Neuronal stem cell (in vitro differentiated cells): ENCODE data around the gene C16orf89.
"Not testable (repeated sequence)": the region's sequence is repeated elsewhere in the genome, so short reads cannot be mapped to it uniquely, and the experiment has no call there.

Source experiments
- DNase-seq: peaks from one replicate; pipeline ENCODE4 v3.0.0-alpha.2; 2013; ENCODE audit warnings: low spot score
- H2AFZ ChIP-seq: one replicate; pipeline ENCODE4 v1.6.1; 2013; ENCODE audit warnings: mild to moderate bottlenecking, low read length, inconsistent platforms
- H2AK5ac ChIP-seq: 2 replicates; pipeline ENCODE4 v1.6.1; 2013; ENCODE audit warnings: low read depth, mild to moderate bottlenecking, inconsistent platforms, low read length, moderate library complexity, mixed read lengths
- H2BK120ac ChIP-seq: 2 replicates; pipeline ENCODE4 v1.6.1; 2013; ENCODE audit warnings: low read depth, mild to moderate bottlenecking, inconsistent platforms, low read length, moderate library complexity, mixed read lengths
- H2BK12ac ChIP-seq: one replicate; pipeline ENCODE4 v1.6.1; 2013; ENCODE audit warnings: low read length, inconsistent platforms
- H2BK15ac ChIP-seq: 2 replicates; pipeline ENCODE4 v1.6.1; 2013; ENCODE audit warnings: mild to moderate bottlenecking, low read length, inconsistent platforms, mixed read lengths
- H2BK5ac ChIP-seq: one replicate; pipeline ENCODE4 v1.6.1; 2013; ENCODE audit warnings: inconsistent platforms, mild to moderate bottlenecking, low read length, moderate library complexity
- H3K14ac ChIP-seq: one replicate; pipeline ENCODE4 v1.6.1; 2013; ENCODE audit warnings: low read length, inconsistent platforms
- H3K18ac ChIP-seq: 2 replicates; pipeline ENCODE4 v1.6.1; 2013; ENCODE audit warnings: low read length, inconsistent platforms
- H3K23ac ChIP-seq: 2 replicates; pipeline ENCODE4 v1.6.1; 2013; ENCODE audit warnings: low read depth, mild to moderate bottlenecking, mixed read lengths, low read length, inconsistent platforms; ENCODE audit not compliant: poor library complexity
- H3K27ac ChIP-seq: replicated peaks from 3 replicates; pipeline ENCODE4 v1.5.1; 2013; ENCODE audit warnings: low read length, inconsistent platforms
- H3K27me3 ChIP-seq, 3 experiments: 2 replicates each; pipeline ENCODE4 v1.6.1; 2013; ENCODE audit warnings: low read length in 3 of 3, mild to moderate bottlenecking in 2 of 3, inconsistent platforms in 1 of 3, low read depth in 1 of 3, mixed read lengths in 1 of 3, moderate library complexity in 1 of 3; ENCODE audit not compliant: control insufficient read depth in 3 of 3, insufficient read depth in 3 of 3
- H3K36me3 ChIP-seq, 2 donors: replicated peaks in 1 of 2; 2 replicates each; pipeline ENCODE4 v1.6.1; 2013; ENCODE audit warnings: low read length in 2 of 2; ENCODE audit not compliant: control insufficient read depth in 2 of 2, insufficient read depth in 2 of 2
- H3K4ac ChIP-seq: 2 replicates; pipeline ENCODE4 v1.6.1; 2013; ENCODE audit warnings: inconsistent platforms, mild to moderate bottlenecking, low read length, moderate library complexity
- H3K4me1 ChIP-seq, 2 donors: 1 replicate in 1 of 2; 2 replicates in 1 of 2; pipeline ENCODE4 v1.6.1; 2013; ENCODE audit warnings: low read length in 2 of 2, low read depth in 1 of 2; ENCODE audit not compliant: control insufficient read depth in 2 of 2, insufficient read depth in 1 of 2
- H3K4me2 ChIP-seq: one replicate; pipeline ENCODE4 v1.6.1; 2013; ENCODE audit warnings: mild to moderate bottlenecking, low read length, inconsistent platforms; ENCODE audit not compliant: insufficient read depth, poor library complexity, severe bottlenecking
- H3K4me3 ChIP-seq, 2 donors: 2 replicates each; pipeline ENCODE4 v1.5.1; 2013; ENCODE audit warnings: low read length in 2 of 2, mild to moderate bottlenecking in 2 of 2, inconsistent platforms in 1 of 2, moderate library complexity in 1 of 2
- H3K79me1 ChIP-seq: one replicate; pipeline ENCODE4 v1.6.1; 2013; ENCODE audit warnings: low read depth, mild to moderate bottlenecking, inconsistent platforms, low read length, moderate library complexity
- H3K9ac ChIP-seq: one replicate; pipeline ENCODE4 v1.6.1; 2013; ENCODE audit warnings: mild to moderate bottlenecking, low read depth, low read length, inconsistent platforms; ENCODE audit not compliant: poor library complexity
- H3K9me3 ChIP-seq, 2 donors: replicated peaks in 1 of 2; 2 replicates each; pipeline versions ENCODE3 to v1.6.1; 2013; ENCODE audit warnings: low read length in 2 of 2, mild to moderate bottlenecking in 2 of 2, inconsistent platforms in 1 of 2, low read depth in 1 of 2, mixed read lengths in 1 of 2, moderate library complexity in 1 of 2; ENCODE audit not compliant: control insufficient read depth in 2 of 2, insufficient read depth in 1 of 2
- H4K8ac ChIP-seq: one replicate; pipeline ENCODE4 v1.6.1; 2013; ENCODE audit warnings: low read depth, mild to moderate bottlenecking, inconsistent platforms, low read length, moderate library complexity
- H4K91ac ChIP-seq: one replicate; pipeline ENCODE4 v1.6.1; 2013; ENCODE audit warnings: low read length, low read depth, mild to moderate bottlenecking, inconsistent platforms; ENCODE audit not compliant: poor library complexity
- WGBS, 2 donors: extraction: QIAGEN DNeasy Blood & Tissue Kit; methylation state at CpG; one replicate each; pipeline ENCODE4 v1.1.7; 2013; ENCODE audit warnings: missing lambda C conversion rate in 2 of 2, mixed read lengths in 1 of 2; ENCODE audit not compliant: insufficient read length in 2 of 2, insufficient replicate concordance in 1 of 2; ENCODE audit errors: extremely low coverage in 2 of 2; 5-methylcytosine and 5-hydroxymethylcytosine counted together

C16orf89 gene

DNA sequence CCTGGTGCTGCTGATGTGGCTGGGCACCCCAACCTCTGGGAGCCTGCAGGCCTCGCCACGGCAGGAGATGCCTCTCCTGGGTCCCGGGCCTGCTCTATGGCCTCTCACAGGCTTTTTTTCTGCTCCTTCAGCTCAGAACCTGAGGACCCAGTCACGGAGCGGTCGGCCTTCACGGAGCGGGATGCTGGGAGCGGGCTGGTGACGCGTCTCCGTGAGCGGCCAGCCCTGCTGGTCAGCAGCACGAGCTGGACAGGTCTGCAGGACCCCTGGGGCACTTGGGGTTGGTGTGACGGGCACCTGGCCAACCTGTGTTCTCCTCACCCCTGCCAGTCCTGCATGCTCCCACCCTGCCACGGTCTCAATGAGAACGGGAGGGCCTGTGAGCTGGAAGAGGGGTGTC is 12.9 kb upstream of the C16orf89 start:
- Histone ChIP-seq H3K4me3 (no peak overlapping the region), H3K27me3 (no peaks in the 10 kb centered on the region), H3K9ac (no peak overlapping the region), H3K79me1 (no peaks in the 10 kb centered on the region), H3K27ac (no peak overlapping the region), H3K9me3 (no peaks in the 10 kb centered on the region), H4K91ac (no peak overlapping the region), H2BK12ac (no peak overlapping the region), H3K4me1 (no peaks in the 10 kb centered on the region), H3K14ac (no peak overlapping the region), H4K8ac (no peak overlapping the region), H2BK15ac (no peak overlapping the region), H2AFZ (no peak overlapping the region), H3K23ac (no peak overlapping the region), H2BK120ac (no peak overlapping the region), H3K36me3 (peaks cover 13 to 28% of the 10 kb centered on the region in 2 donors), H3K4me2 (no peak overlapping the region), H3K18ac (no peak overlapping the region), H2AK5ac (no peak overlapping the region), H2BK5ac (no peak overlapping the region), H3K4ac (no peak overlapping the region)
- no CpG with 5 or more reads among the region's 17 CpGs for WGBS, 2 donors
- DNase-seq = no peak

GRCh38 chr16:5077304-5077703 is 11.5 kb upstream of the C16orf89 start:
- no CpG with 5 or more reads among the region's 13 CpGs for WGBS, 2 donors
- no peak overlapping the region for H2BK120ac ChIP-seq
- H2AK5ac ChIP-seq = no peak overlapping the region
- no peak for DNase-seq
- no peak overlapping the region for H4K8ac ChIP-seq
- H3K23ac ChIP-seq = no peak overlapping the region
- H3K9ac ChIP-seq = no peak overlapping the region
- peaks cover 3% of the 10 kb centered on the region in 2 donors for H3K4me1 ChIP-seq
- no peaks in the 10 kb centered on the region for H3K79me1 ChIP-seq
- no peak overlapping the region for H3K14ac ChIP-seq
- no peak overlapping the region for H3K27ac ChIP-seq
- H3K27me3 ChIP-seq = no peaks in the 10 kb centered on the region
- no peak overlapping the region for H2BK12ac ChIP-seq
- no peaks in the 10 kb centered on the region for H3K9me3 ChIP-seq
- H4K91ac ChIP-seq = no peak overlapping the region
- H2BK5ac ChIP-seq = no peak overlapping the region
- H3K36me3 ChIP-seq = peaks cover 13 to 30% of the 10 kb centered on the region in 2 donors
- H2AFZ ChIP-seq = no peak overlapping the region
- H3K4ac ChIP-seq = no peak overlapping the region
- no peak overlapping the region for H3K18ac ChIP-seq
- H3K4me2 ChIP-seq = no peak overlapping the region
- H3K4me3 ChIP-seq = no peak overlapping the region
- H2BK15ac ChIP-seq = no peak overlapping the region

- H3K4ac ChIP-seq = no peak overlapping the region
- no peaks in the 10 kb centered on the region for H3K27me3 ChIP-seq
- H2BK5ac ChIP-seq = no peak overlapping the region
- no peak overlapping the region for H3K4me3 ChIP-seq
- peaks cover 13 to 30% of the 10 kb centered on the region in 2 donors for H3K36me3 ChIP-seq
- no peak overlapping the region for H2AFZ ChIP-seq
- H2BK120ac ChIP-seq = no peak overlapping the region
- H3K18ac ChIP-seq = no peak overlapping the region
- no peak overlapping the region for H3K9ac ChIP-seq
- no peak overlapping the region for H3K14ac ChIP-seq
- H3K79me1 ChIP-seq = no peaks in the 10 kb centered on the region
- no peak overlapping the region for H4K8ac ChIP-seq
- H3K4me2 ChIP-seq = no peak overlapping the region
- H3K27ac ChIP-seq = no peak overlapping the region
- H4K91ac ChIP-seq = no peak overlapping the region
- H2AK5ac ChIP-seq = no peak overlapping the region
- H2BK12ac ChIP-seq = no peak overlapping the region
- no CpG with 5 or more reads among the region's 5 CpGs for WGBS, 2 donors
- H3K23ac ChIP-seq = no peak overlapping the region
- no peak for DNase-seq
- peaks cover 5% of the 10 kb centered on the region in 2 donors for H3K4me1 ChIP-seq
- no peak overlapping the region for H2BK15ac ChIP-seq
- H3K9me3 ChIP-seq = no peaks in the 10 kb centered on the region
Measured at GRCh38 chr16:5075637-5076036, 9.9 kb upstream of the C16orf89 start.

DNA sequence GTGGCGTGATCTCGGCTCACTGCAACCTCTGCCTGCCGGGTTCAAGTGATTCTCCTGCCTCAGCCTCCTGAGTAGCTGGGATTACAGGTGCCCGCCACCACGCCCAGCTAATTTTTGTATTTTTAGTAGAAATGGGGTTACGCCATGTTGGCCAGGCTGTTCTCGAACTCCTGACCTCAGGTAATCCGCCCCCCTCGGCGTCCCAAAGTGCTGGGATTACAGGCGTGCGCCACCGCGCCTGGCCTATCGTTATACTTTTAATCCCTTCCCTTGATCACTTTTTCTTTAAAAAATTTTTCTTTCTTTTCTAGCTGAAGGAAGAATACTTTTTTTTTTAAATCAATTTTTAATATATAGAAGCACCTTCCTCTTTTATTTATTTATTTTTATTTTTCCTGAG is 8.0 kb upstream of the C16orf89 start:
- H3K9ac ChIP-seq, H3K14ac ChIP-seq, H3K23ac ChIP-seq, H4K91ac ChIP-seq, H4K8ac ChIP-seq, H3K79me1 ChIP-seq, H3K27ac ChIP-seq, H2BK120ac ChIP-seq, H3K27me3 ChIP-seq, DNase-seq, H3K4ac ChIP-seq, H3K18ac ChIP-seq, H2BK12ac ChIP-seq, H2AFZ ChIP-seq, H2BK5ac ChIP-seq, H3K4me1 ChIP-seq, H3K4me2 ChIP-seq, H2AK5ac ChIP-seq, H3K4me3 ChIP-seq, H3K9me3 ChIP-seq, H2BK15ac ChIP-seq: not testable (repeated sequence)
- H3K36me3 ChIP-seq = peaks cover 13 to 30% of the 10 kb centered on the region in 2 donors
- WGBS, 2 donors = no CpG with 5 or more reads among the region's 15 CpGs
